Smooth muscle cell (in vitro differentiated cells): Measurements from ENCODE around the gene MT1G. TPM values are rescaled to one million over a fixed set of nuclear protein-coding genes. Genes with fewer than 3 reads are reported as not detected.
A peak's percentile ranks its signal among the peaks of the same experiment; 100 is the strongest.

Experiments used
- DNase-seq: peaks from one replicate; lab custom pipeline; 2025; ENCODE audit not compliant: unreplicated experiment; lab: John Stamatoyannopoulos, UW
- H2AFZ ChIP-seq: fragments of 200-600 bp; sonication (generic); 2 replicates; pipeline ENCODE4 v1.6.0; 2016; ENCODE audit warnings: antibody characterized with exemption, low read depth, mild to moderate bottlenecking
- H3F3A ChIP-seq: fragments of 200-600 bp; sonication (generic); 2 replicates; pipeline ENCODE4 v1.6.0; 2017; ENCODE audit warnings: antibody characterized with exemption, low read depth
- H3K27ac ChIP-seq: fragments of 200-600 bp; sonication (generic); 2 replicates; pipeline ENCODE4 v1.5.1; 2016; ENCODE audit warnings: low read depth, mild to moderate bottlenecking
- H3K27me3 ChIP-seq: fragments of 200-600 bp; sonication (generic); 2 replicates; pipeline ENCODE4 v1.6.1; 2016; ENCODE audit warnings: low read depth, mild to moderate bottlenecking
- H3K36me3 ChIP-seq: fragments of 200-600 bp; sonication (generic); 2 replicates; pipeline ENCODE4 v1.5.1; 2016; ENCODE audit warnings: low read depth
- H3K4me1 ChIP-seq: fragments of 200-600 bp; sonication (generic); 2 replicates; pipeline ENCODE4 v1.5.1; 2016; ENCODE audit warnings: low read depth
- H3K4me2 ChIP-seq: fragments of 200-600 bp; sonication (generic); 2 replicates; pipeline ENCODE4 v1.6.0; 2016; ENCODE audit warnings: mild to moderate bottlenecking
- H3K4me3 ChIP-seq: fragments of 200-600 bp; sonication (generic); 2 replicates; pipeline ENCODE4 v1.5.1; 2016; ENCODE audit warnings: mild to moderate bottlenecking
- H3K79me2 ChIP-seq: fragments of 200-600 bp; sonication (generic); 2 replicates; pipeline ENCODE4 v1.6.0; 2016; ENCODE audit warnings: low read depth, mild to moderate bottlenecking
- H3K9ac ChIP-seq: fragments of 200-600 bp; sonication (generic); 2 replicates; pipeline ENCODE4 v1.6.0; 2016; ENCODE audit warnings: low read depth
- H3K9me3 ChIP-seq: fragments of 200-600 bp; sonication (generic); replicated peaks from 2 replicates; pipeline ENCODE4 v1.5.1; 2016; ENCODE audit warnings: low read depth
- H4K20me1 ChIP-seq: fragments of 200-600 bp; sonication (generic); 2 replicates; pipeline ENCODE4 v1.6.0; 2016; ENCODE audit warnings: low read depth
- WGBS: methylation state at CpG from one replicate; pipeline ENCODE4 v1.1.7; 2016; ENCODE audit warnings: low lambda C conversion rate; 5-methylcytosine and 5-hydroxymethylcytosine counted together
- polyA plus RNA-seq: library from polyadenylated mRNA; unstranded; fragments of >200 nt; fragmentation: Nextera tagmentation; extraction: Ambion mirVana; gene quantifications from 2 replicates; pipeline ENCODE4 v1.2.1, GENCODE V29; 2016
- total RNA-seq: library from RNA; depleted of rRNA; stranded (reverse); fragments of >200 nt; gene quantifications from 2 replicates; pipeline ENCODE4 v1.2.3, GENCODE V29; 2014
- TF ChIP-seq, protein P1 (sequence below): fragments of 200-600 bp; sonication (generic); IDR thresholded peaks from 2 replicates; pipeline ENCODE4 v1.5.1; 2017; ENCODE audit warnings: borderline replicate concordance, mild to moderate bottlenecking, antibody characterized with exemption; ENCODE audit not compliant: insufficient read depth, poor library complexity, severe bottlenecking

The MT1G gene
- total and polyA plus RNA-seq, 2 experiments from 2014 or later: not detected

DNA sequence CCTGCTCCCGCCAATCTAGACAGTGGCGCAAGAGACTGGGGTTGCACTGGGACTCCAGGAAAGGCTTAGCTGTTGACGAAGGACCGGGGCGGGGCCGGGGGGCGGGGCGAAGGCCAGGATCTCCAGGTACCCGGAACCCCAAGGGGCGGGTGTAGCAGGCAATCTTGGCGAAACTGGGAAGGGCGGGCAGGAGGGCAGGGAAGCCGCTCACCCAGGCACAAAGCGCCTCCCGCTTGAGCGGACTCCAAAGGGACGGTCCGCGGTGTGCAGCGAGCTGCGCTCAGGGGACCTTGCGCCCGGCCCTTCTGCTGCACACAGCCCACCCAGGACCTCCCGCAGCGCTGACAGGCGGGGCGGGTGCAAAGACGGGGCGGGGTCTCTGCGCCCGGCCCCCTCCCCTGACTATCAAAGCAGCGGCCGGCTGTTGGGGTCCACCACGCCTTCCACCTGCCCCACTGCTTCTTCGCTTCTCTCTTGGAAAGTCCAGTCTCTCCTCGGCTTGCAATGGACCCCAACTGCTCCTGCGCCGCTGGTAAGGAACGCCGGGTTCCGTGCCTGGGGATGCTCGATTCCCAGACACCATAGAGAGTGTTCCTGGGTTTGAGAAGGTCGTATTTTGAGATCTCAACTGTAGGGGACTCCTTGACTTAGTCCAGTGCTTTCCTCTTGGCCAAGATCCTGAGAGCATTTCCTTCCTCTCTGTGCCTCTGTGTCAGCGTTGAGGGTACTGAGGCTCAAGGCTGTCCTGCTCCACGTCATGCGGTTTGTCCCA is 10.1 kb downstream of the MT1G start, which contains the start of gene MT1F:
Gene MT1F, plus strand, starts transcription at position 405 of the 772 bp plus-strand sequence. Its CDS starts 100 bp downstream, at position 505.
- peak within 1 kb of the TSS; percentile 86 for H3K4me2 ChIP-seq
- TF ChIP-seq, protein P1, sequence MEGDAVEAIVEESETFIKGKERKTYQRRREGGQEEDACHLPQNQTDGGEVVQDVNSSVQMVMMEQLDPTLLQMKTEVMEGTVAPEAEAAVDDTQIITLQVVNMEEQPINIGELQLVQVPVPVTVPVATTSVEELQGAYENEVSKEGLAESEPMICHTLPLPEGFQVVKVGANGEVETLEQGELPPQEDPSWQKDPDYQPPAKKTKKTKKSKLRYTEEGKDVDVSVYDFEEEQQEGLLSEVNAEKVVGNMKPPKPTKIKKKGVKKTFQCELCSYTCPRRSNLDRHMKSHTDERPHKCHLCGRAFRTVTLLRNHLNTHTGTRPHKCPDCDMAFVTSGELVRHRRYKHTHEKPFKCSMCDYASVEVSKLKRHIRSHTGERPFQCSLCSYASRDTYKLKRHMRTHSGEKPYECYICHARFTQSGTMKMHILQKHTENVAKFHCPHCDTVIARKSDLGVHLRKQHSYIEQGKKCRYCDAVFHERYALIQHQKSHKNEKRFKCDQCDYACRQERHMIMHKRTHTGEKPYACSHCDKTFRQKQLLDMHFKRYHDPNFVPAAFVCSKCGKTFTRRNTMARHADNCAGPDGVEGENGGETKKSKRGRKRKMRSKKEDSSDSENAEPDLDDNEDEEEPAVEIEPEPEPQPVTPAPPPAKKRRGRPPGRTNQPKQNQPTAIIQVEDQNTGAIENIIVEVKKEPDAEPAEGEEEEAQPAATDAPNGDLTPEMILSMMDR: no peak
- no peak within 1 kb of the TSS for H3K9ac ChIP-seq
- WGBS: 4% methylated on average over 27 of the region's 46 CpGs
- peaks cover 71% of the 10 kb centered on the region for H3K27me3 ChIP-seq
- no peaks in the 10 kb centered on the region for H3F3A ChIP-seq
- peak within 1 kb of the TSS; percentile 48 for H3K4me3 ChIP-seq
- no peaks in the 10 kb centered on the region for H3K79me2 ChIP-seq
- H3K36me3 ChIP-seq: no peaks in the 10 kb centered on the region
- no peaks in the 10 kb centered on the region for H3K9me3 ChIP-seq
- H3K27ac ChIP-seq: no peak within 1 kb of the TSS
- peak within 1 kb of the TSS; percentile 50 for H2AFZ ChIP-seq
- H4K20me1 ChIP-seq: no peaks in the 10 kb centered on the region
- no peak for DNase-seq
- peaks cover 12% of the 10 kb centered on the region for H3K4me1 ChIP-seq

DNA sequence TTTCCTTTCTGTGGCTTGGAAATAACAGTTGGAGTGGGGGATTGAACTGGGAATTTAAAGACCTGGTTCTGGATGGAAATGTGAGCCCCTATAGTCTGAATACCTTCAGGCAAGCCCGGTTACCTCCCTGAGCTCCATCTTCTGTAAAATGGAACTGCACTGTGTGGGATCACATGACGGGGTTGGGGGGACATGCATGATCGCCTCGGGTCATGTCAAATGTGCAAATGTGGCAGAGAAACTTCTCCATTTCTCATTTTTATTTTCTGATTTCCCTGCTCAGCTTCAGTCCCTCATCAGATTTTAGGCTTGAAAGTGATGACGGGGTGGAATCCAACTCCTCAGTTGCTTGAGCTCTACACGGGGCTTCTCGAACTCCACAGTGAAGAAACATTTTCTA is 14.6 kb downstream of the MT1G start:
- no peak overlapping the region for H3K9ac ChIP-seq
- H3K36me3 ChIP-seq: no peaks in the 10 kb centered on the region
- no peak for DNase-seq
- no peak overlapping the region for H3K4me2 ChIP-seq
- H3K79me2 ChIP-seq: no peaks in the 10 kb centered on the region
- WGBS: 94% methylated on average over 7 of the region's 7 CpGs
- H3K9me3 ChIP-seq: no peaks in the 10 kb centered on the region
- no peak overlapping the region for H3K4me3 ChIP-seq
- H3K27me3 ChIP-seq: peaks cover 71% of the 10 kb centered on the region
- peaks cover 12% of the 10 kb centered on the region for H3K4me1 ChIP-seq
- no peak overlapping the region for H2AFZ ChIP-seq
- no peak overlapping the region for H3K27ac ChIP-seq
- H3F3A ChIP-seq: no peaks in the 10 kb centered on the region
- H4K20me1 ChIP-seq: no peaks in the 10 kb centered on the region
- TF ChIP-seq, protein P1: no peak

DNA sequence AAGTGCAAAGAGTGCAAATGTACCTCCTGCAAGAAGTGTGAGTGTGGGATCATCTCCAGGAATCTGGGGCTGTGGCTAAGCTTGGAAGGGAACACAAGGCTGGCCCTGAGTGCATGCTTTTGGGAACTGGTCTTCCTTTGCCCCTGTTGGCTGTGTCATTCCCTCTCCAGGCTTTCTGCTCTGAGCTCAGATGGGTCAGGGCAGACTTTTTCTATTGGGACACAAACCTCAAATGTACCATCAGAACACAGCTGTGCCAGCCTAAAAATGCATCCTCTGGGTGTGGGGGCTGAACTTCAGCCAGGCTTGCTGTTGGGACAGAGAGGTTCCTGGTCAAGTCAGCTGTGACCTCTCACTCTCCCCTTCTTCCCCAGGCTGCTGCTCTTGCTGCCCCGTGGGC is 15.3 kb downstream of the MT1G start:
- Histone ChIP-seq H3F3A (no peaks in the 10 kb centered on the region), H3K4me2 (no peak overlapping the region), H3K4me1 (peaks cover 6% of the 10 kb centered on the region), H3K27me3 (peaks cover 71% of the 10 kb centered on the region), H3K4me3 (no peak overlapping the region), H3K27ac (no peak overlapping the region), H3K79me2 (no peaks in the 10 kb centered on the region), H3K36me3 (no peaks in the 10 kb centered on the region), H3K9me3 (no peaks in the 10 kb centered on the region), H4K20me1 (no peaks in the 10 kb centered on the region), H2AFZ (no peak overlapping the region), H3K9ac (no peak overlapping the region)
- no peak for DNase-seq
- TF ChIP-seq, protein P1: no peak
- 88% methylated on average over 1 of the region's 1 CpG for WGBS

GRCh38 chr16:56651586-56651985 is 16.3 kb downstream of the MT1G start, which contains the start of gene MT1B:
TSS of gene MT1B (plus strand) at chr16:56651886. CDS start at chr16:56651954, 68 bp downstream.
- TF ChIP-seq, protein P1: no peak
- Histone ChIP-seq H4K20me1 (no peaks in the 10 kb centered on the region), H3K79me2 (no peaks in the 10 kb centered on the region), H3F3A (no peaks in the 10 kb centered on the region), H3K36me3 (no peaks in the 10 kb centered on the region), H3K9ac (no peak within 1 kb of the TSS), H3K4me3 (no peak within 1 kb of the TSS), H3K9me3 (no peaks in the 10 kb centered on the region), H3K27me3 (peaks cover 73% of the 10 kb centered on the region), H3K27ac (no peak within 1 kb of the TSS), H2AFZ (no peak within 1 kb of the TSS), H3K4me2 (no peak within 1 kb of the TSS), H3K4me1 (no peaks in the 10 kb centered on the region)
- DNase-seq: no peak
- 81% methylated on average over 7 of the region's 7 CpGs for WGBS
